ENCODE results near the gene KRT6C.
"Not testable (repeated sequence)": the region's sequence is repeated elsewhere in the genome, so short reads cannot be mapped to it uniquely, and the experiment has no call there.

Gene KRT6C

DNA sequence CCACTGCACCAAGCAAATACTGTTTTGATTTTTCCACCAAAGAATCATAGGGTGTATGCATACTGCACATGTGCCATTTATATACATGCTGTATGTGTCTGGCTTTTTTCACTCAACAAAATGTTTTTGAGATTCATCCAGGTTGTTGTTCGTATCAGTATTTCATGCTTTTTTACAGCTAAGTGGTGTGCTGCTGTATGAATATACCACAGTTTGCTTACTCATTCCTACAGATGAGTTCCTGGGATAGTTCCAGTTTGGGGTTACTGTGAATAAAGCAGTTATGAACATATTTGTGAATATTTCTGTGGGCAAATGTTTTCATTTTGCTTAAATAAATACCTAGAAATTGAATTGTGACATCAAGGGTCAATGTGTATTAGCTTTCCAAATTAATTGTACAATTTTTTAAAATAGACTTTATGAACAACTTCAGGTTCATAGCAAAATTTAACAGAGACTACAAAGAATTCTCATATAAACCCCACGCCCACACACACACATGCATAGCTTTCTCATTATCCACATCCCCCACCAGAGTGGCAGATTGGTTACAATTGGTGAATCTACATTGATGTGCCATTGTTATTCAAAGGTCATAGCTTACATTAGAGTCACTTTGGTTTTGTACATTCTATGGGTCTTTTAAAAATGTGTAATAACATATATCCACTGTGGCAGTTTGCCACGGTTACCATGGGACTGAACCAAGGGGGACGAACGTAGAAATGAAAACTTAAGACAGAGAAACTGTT lies 26.4 kb upstream of the KRT6C start:
- no peak for DNase-seq

DNA sequence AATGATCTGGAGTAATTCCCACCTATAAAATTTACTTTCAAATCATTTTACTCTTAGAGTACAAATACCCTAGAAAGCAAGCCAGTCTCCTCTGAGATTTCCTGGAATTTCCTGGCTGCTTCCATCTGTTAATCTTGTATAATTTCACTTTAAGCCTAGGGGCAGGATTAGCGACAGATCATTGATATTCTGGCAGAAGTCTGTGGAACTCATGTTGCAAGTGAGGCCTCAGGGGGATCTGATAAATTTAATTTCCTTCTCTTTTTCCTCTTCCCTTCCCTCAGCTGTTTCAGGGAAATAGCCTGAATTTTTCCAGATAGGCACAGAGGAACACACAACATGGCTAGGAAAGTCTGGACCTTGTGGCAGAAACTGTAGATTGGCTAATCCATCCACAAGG lies 25.3 kb upstream of the KRT6C start:
- no peak for DNase-seq

DNA sequence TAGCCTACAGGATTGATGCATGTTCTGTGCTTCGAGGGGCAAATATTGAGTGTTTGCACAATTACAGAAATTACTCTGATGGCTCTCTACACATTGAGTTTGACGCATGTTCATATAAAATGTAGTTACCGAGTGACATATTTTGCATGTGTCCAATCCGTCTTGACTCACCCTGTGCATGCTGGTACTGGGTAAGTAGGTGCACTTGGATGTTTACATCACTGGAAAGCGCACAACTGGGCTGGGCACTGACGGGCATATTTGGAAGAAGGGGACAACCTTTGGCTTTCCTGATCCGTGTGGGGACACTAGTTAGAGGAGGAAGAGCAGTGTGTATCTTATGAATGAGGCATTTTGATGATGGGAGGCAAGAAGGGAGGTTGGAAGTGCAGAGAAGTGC lies 24.4 kb upstream of the KRT6C start:
- no peak for DNase-seq

DNA sequence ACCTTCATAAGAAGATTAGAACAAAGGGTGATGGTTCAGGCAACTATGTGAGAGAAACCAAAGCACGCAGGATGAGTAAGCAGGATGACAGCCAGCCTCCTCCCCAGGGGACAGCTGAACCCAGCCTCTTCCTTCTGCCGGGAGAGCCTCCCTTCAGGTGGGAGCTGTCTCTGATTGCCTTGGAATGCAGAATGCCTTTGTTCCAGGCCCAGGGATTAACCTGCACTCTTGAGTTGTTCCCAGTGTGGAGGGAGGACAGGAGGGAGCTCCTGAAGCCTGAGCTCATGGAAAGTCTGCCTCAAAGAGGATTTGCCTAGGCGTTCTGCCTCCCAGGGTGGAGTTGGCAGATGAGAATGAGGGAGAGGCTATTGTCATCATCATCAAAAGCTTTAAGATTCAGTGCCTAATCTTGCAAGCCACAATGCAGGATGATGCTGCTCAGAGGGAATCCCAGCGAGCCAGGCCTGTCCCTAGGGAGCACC lies 23.0 kb upstream of the KRT6C start:
- DNase-seq = no peak

DNA sequence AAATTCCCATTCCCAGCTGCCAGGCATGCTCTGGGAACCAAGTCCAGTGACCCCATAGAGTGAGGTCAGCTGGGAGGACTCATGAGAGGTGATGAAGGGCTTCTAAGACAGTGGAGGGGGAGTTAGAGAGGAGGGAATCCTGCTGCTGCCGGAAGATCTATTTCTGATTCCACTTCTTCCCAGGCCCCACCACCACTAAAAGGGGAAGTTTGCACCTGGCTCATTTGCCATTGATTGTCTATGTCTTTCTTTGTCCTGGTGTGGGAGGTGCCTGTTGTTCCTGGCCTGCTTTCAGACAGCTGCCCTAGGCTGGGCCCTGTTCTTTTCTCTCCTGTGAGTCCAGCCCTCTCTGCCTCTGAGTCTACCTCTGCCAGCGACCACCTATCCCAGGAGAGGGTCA lies 22.4 kb upstream of the KRT6C start:
- no peak for DNase-seq

DNA sequence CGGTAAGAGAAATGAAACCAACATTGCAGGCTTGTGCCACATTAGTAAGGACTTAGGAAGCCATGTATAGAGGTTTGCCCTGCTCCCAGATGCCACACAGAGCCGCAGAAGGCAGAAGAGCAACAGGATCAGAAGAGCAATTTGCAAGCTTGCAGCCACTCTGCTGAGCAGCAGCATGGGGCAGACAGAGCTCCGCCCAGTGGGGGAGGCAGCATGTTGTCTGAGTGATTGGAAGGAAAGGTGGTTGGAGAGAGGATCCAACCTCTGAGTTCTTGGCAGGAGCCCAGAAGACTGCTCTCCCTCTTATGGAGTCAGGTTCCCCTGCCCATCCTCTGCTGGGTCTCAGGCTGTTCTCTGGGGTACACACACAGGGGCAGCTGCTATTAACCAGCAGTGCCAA lies 21.8 kb upstream of the KRT6C start:
- DNase-seq = no peak

DNA sequence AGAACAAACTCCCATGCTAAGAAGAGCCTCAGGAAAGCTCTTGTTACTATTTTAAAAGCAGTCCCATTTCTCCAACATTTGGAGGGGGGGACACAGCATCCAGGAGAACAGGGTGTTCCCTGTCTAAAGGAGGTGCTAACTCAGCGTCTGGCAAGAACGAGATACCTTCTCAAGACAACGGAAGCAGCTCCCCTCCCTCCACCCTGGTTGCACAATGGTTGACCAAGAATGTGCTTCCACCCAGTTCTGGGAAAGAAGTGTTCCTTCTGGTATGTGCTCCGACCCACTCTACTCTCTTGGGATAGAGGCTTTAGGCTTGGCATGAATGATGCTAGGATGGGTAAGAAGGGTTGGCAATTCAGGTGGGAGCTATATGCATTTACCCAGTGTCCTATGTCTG lies 20.9 kb upstream of the KRT6C start:
- no peak for DNase-seq

DNA sequence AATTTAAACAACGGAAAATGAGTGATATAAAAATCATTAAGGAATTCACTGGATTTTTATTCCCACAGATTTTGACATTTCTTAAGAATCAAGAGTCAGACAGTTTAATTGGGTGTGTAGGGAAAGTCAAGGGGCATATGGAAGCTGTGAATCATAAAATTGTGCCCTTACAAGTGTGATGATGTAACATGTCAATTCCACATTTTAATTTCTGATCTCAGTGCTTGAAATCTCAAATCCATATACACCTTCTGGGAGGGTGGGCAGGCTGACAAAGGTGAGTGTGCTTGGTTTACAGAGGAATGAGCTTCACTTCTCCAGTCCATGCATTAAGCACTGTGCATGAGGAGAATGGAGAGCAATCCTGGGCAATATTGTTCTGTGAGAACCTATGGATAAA lies 20.5 kb upstream of the KRT6C start:
- DNase-seq = no peak

DNA sequence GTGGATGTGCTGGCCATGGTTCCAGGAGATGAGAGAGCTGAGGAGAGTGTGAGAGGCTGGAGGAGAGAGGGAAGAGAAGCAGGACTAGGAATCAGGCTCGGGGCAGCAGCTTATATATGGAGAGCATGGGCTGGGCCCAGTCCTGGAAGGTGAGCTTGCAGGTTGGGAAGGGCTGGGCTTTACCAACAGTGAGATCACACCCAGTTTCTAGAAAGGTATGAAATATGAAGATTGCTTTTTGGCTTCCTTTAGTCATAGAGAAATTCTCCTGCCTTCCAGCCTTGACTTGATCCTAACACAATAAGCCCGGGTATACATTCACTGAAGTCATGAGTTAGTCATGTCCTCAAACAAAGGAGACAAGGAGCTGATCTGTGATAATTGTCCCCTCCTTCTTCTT lies 19.6 kb upstream of the KRT6C start, which contains the start of gene KRT6A:
TSS of gene KRT6A (minus strand) at position 86 of the 400 bp plus-strand sequence. CDS start at position 17, 69 bp downstream.
- no peak for DNase-seq

DNA sequence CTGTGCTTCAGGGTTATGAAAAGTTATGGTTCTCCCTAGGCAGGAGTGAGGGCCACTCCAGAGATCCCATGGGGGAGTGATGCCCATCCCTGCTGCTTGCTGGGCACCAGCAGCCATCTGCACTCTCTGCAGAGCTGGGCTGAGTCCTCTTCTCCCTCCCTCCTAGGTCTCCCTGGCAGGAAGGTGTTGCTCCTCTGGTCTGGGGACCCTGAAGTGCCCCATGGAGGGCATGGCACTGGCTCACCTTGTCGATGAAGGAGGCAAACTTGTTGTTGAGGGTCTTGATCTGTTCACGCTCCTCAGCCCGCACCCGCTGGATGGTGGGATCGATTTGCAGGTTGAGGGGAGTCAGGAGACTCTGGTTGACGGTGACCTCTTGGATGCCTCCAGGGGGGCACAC lies 18.8 kb upstream of the KRT6C start:
- DNase-seq = not testable (repeated sequence)

DNA sequence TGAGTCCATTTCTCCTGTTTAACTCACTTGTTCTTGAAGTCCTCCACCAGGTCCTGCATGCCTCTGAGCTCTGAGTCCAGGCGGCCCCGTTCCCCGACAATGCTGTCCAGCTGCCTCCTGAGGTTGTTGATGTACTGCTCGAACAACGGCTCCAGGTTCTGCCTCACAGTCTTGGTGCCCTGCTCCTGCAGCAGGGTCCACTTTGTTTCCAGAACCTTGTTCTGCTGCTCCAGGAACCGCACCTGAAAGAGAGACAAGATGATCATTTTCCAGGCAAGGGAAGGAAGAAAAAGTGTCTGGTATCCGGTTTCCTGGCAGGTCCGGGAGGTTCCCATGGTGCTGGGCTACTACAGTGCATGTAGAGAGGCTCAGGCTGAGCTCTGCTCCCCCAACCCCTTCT lies 17.9 kb upstream of the KRT6C start:
- not testable (repeated sequence) for DNase-seq

DNA sequence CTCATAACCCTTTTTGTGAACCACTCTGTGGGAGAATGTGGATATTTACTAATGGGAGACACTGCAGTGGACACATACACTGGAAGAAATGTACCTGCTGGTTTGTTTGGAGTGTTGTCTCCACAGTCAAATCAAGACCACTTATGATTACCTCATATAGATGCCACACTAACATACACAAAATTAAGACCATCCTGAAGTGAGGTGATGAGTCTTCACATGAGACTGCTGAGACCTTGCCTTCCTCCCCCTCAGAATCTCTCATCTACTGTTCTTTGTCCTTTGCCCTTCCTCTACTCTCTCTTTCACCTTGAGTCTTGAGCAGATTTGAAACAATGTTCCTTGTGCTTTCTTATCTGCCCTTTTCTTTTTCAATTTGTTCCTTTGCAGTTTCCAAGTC lies 15.1 kb upstream of the KRT6C start:
- no peak for DNase-seq

DNA sequence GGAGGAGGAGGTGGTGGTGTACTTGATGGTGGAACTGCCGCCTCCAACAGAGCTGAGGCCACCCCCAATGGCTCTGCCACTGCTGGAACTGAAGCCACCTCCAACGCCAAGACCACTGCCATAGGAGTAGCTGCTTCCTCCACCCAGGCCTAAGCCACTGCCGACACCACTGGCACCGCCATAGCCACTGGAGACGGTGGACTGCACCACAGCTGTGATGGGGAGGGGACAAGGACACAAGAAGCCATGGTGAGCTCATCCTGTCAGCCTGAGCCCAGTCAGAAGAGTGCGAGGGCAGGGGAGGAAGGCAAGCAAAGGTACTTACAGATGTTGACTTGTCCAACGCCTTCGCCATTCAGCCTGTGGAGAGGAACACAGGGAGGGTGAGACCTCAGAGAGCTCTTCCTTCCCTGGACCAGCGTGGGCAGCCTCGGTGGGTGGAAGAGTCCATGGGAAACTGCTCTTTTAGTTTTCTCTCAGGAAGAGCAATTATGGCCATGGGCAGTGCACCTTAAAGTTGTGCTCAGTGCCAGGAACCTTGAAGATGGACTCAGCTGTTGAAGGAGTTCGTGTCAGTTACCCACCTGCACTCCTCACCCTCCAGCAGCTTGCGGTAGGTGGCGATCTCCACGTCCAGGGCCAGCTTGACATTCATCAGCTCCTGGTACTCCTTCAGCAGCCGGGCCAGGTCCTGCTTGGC lies 14.3 kb upstream of the KRT6C start:
- DNase-seq = not testable (repeated sequence)

DNA sequence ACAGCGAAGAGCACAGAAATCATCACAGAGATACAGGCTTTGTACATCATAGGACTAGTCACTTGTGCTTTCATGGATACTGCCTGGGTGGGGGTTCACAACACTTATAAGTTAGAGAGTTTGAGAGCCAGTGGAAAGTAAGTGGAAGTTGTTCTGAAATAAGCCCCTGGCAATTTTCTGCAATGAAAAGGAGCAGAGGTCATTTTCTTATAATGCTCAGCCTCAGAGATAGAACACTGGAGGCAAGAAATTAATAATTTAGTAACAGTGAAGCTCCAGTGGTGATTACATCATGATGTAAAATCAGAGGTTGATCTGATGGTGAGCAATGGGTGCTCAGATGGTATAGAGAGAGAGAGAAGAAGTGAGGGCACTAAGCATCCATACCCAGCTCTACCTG lies 13.6 kb upstream of the KRT6C start:
- DNase-seq = no peak

DNA sequence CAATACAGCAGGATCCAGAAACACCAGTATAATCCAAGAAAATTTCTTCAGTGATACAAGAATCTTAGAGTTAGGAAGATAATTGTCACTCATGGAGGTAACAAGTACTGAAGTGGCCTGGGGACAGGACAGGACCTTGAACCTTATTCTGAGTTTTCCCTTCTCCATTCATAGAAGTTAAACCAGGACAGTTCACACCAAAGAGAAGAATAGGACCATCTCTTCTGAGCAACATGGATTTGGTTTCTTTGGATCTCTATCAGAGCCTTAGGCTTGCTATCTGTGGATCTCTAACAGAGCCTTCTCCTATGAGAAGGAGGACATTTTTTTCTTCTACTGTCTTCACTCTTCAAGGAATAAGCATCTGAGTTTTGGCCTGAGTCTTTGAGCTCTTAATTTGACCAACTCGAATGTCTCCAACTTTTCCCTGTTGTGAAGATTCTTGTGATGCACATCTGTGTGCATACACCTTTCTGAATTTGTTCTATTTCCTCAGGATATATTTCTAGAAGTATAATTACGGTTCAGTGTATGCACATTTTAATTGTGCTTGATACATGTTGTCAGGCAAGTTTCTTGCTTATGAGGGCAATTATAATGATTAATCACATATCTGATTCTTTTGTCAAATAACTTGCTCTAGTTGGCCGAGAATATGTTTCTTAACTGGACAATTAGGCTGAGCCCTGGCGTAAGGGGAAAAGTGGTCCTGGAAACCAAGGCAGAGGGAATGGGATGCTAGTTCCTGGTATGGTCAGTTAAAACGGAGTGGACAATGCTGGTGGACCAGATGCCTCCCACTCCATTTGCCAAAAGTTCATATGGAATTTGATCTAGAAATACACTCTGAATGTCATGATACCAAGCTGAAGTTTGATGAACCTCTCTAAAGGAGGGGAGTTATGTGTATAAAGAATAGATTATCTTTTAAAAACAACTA lies 12.8 kb upstream of the KRT6C start:
- no peak for DNase-seq

DNA sequence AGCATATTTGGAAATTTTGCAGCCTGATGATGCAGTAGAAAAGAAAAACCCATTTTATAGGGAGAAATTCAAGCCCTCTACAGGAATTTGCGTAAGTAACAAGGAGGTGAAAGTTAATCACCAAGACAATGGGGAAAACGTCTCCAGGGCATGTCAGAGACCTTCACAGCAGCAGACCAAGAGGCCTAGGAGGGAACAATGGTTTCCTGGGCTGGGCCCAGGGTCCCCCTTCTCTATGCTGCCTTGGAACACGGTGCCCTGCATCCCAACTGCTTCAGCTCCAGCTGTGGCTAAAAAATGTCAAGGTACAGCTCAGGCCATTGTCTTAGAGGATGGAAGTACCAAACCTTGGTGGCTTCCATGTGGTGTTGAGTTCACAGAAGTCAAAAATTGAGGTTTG lies 6.5 kb upstream of the KRT6C start:
- DNase-seq = no peak

DNA sequence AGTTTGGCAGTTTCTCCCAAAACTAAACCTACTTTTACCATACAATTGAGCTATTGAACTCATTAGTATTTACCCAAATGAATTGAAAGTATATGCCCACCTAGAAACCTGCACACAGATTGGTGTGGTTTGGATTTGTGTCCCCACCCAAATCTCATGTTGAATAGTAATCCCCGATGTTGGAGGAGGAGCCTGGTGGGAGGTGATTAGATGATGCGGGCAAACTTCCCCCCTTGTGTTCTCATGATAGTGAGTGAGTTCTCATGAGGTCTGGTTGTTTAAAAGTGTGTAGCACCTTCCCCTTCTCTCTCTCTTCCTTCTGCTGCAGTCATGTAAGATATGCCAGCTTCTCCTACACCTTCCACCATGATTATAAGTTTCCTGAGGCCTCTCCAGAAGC lies 4.0 kb upstream of the KRT6C start:
- no peak for DNase-seq

DNA sequence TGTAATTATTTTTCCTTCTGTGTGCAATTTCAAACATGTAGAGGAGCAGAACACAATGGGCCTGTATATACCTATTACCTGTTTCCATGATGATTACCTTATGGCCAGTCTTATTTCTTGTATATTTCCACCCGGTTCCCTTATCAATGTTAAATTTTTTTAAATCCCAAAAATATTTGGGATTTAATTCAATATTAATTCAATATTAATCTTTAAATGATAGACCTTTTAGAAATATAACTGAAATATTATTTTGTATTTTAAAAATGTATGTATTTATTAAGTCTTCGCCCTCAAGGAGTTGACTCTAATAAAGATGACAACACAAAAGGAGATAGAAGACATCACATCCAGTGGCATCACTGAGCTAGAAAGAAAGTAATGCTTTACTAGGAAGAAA lies 607 bp upstream of the KRT6C start:
- DNase-seq = no peak

DNA sequence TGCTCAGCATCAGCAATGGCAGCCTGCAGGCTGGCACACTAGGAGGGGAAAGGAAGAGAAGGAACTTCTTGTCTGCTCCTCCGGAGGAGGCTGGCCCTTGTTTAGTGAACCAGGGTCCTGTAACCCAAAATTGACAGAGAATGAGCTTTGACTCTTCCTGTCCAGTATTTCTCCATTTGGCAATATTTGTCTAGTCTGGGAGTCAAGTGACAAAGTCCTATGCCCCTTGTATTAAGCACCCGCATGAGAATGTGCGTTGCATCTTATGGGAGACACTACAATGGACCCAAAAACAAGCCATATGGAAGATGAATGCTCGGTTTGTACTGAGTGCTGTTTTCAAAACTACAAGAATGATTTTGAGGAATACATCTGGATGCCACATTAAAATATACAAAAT lies 3.8 kb downstream of the KRT6C start:
- no peak for DNase-seq

DNA sequence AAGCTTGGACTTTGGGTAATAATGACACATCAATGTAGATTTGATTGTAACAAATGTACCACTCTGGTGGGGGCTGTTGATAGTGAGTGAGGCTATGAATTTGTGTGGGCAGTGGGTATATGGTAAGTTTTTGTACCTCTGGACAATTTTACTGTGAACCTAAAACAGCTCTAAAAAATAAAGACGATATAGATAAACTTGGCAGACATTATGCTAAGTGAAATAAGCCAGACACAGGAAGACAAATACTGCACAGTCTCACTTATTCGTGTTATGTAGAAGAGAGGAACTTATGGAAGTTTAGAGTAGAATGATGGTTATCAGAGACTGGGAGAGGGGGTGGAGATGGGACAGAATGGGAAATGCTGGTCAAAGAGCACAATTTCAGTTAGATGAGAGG lies 8.7 kb downstream of the KRT6C start:
- no peak for DNase-seq

DNA sequence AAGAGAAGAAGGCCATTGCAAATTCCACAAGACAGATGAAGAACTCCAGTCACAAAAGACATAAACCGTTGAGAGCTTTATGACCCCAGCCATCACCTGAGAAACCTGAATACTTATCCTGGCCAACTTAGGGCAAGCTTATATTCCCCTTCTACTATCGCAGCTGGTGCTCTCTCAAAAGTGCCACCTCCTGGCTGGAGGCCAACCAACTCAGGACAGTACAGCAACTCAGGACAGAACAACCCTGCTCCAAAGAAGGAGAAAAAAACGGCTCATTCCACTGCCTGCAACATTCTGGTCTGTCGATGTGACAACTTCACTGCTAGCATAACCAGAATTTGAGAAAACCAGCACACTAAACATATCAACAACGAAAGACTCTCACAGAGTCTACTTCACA lies 11.9 kb downstream of the KRT6C start:
- DNase-seq = no peak

DNA sequence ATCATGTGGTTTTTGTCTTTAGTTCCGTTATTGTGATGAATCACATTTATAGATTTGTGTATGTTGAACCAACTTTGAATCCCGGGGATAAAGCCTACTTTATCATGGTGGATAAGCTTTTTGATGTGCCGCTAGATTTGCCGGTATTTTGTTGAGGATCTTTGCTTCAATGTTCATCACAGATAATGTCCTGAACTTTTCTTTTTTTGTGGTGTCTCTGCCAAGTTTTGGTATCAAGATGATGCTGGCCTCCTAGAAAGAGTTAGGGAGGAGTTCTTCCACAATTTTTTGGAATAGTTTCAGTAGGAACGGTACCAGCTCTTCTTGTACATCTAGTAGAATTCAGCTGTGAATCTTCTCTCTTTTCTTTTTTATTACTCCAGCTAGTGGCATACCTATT lies 14.7 kb downstream of the KRT6C start:
- no peak for DNase-seq

DNA sequence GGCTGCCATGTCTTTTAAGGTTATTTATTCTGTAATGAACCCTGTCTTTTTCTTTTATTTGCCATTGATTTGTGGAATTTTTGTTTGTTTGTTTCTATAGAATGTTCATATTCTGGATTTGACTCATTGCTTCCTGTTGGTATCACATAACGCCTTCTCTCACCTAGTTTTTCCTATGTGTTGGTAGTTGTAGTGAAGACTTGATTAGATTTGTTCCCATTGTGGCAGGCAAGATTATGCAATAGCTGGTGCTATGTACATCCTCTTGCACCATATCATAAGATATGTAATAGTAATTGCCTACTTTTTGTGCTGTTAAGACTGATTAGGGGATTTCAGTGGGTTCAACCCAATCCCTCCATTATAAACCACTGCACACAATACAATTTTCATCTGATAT lies 17.8 kb downstream of the KRT6C start:
- no peak for DNase-seq
